ENCODE results near the gene ZC3H11A.
"Not testable (repeated sequence)": the region's sequence is repeated elsewhere in the genome, so short reads cannot be mapped to it uniquely, and the experiment has no call there.

The ZC3H11A gene

GRCh38 chr1:203789966-203790365 lies 5.5 kb upstream of the ZC3H11A start:
- DNase-seq: no peak

GRCh38 chr1:203791498-203791897 lies 3.9 kb upstream of the ZC3H11A start:
- no peak for DNase-seq

GRCh38 chr1:203792486-203792885 lies 2.9 kb upstream of the ZC3H11A start:
- no peak for DNase-seq

- not testable (repeated sequence) for DNase-seq
Measured at GRCh38 chr1:203793561-203793960, 1.9 kb upstream of the ZC3H11A start.

GRCh38 chr1:203794764-203795440 lies 521 bp upstream of the ZC3H11A start:
- DNase-seq: no peak

- no peak for DNase-seq
Measured at GRCh38 chr1:203796236-203796605, 798 bp downstream of the ZC3H11A start.

GRCh38 chr1:203797216-203797615 lies 1.8 kb downstream of the ZC3H11A start:
- DNase-seq: no peak

GRCh38 chr1:203797948-203798655 lies 2.7 kb downstream of the ZC3H11A start:
- no peak for DNase-seq

- no peak for DNase-seq
Measured at GRCh38 chr1:203799157-203799556, 3.7 kb downstream of the ZC3H11A start.

- no peak for DNase-seq
Measured at GRCh38 chr1:203799971-203800370, 4.5 kb downstream of the ZC3H11A start.

GRCh38 chr1:203805689-203806088 lies 10.3 kb downstream of the ZC3H11A start:
- DNase-seq: no peak

- no peak for DNase-seq
Measured at GRCh38 chr1:203807196-203807595, 11.8 kb downstream of the ZC3H11A start.

- no peak for DNase-seq
Measured at GRCh38 chr1:203813581-203814341, 18.3 kb downstream of the ZC3H11A start.

- no peak for DNase-seq
Measured at GRCh38 chr1:203818399-203818798, 23.0 kb downstream of the ZC3H11A start.

- DNase-seq: no peak
Measured at GRCh38 chr1:203823306-203823705, 27.9 kb downstream of the ZC3H11A start.

- no peak for DNase-seq
Measured at GRCh38 chr1:203826175-203826574, 30.8 kb downstream of the ZC3H11A start.

- DNase-seq: no peak
Measured at GRCh38 chr1:203828002-203828401, 32.6 kb downstream of the ZC3H11A start.

GRCh38 chr1:203828503-203828902 lies 33.1 kb downstream of the ZC3H11A start:
- no peak for DNase-seq

- DNase-seq: not testable (repeated sequence)
Measured at GRCh38 chr1:203829247-203829646, 33.8 kb downstream of the ZC3H11A start.

GRCh38 chr1:203835476-203835875 lies 40.1 kb downstream of the ZC3H11A start:
- DNase-seq: no peak

- no peak for DNase-seq
Measured at GRCh38 chr1:203839081-203839480, 43.7 kb downstream of the ZC3H11A start.

- no peak for DNase-seq
Measured at GRCh38 chr1:203840208-203840808, 44.9 kb downstream of the ZC3H11A start.

- no peak for DNase-seq
Measured at GRCh38 chr1:203842559-203842876, 47.1 kb downstream of the ZC3H11A start.

GRCh38 chr1:203843435-203843834 lies 48.0 kb downstream of the ZC3H11A start:
- no peak for DNase-seq

All from NCI-H524 treated with DMSO at 0.1 percent for 48 hours (cell line).